HEK293T (cell line): ENCODE data around the gene MVB12B.
A peak's percentile ranks its signal among the peaks of the same experiment; 100 is the strongest.

ENCODE experiments used
- CTCF ChIA-PET: fragments of 350-600 bp; formaldehyde crosslinking; extraction: SDS; loops from one replicate; lab custom pipeline; 2021; ENCODE audit warnings: antibody characterized with exemption, inconsistent platforms; lab: Yijun Ruan, JAX
- POLR2A ChIA-PET: fragments of 350-600 bp; formaldehyde crosslinking; extraction: SDS; loops from one replicate; lab custom pipeline; 2020; ENCODE audit warnings: antibody characterized with exemption, inconsistent platforms; lab: Yijun Ruan, JAX
- DNase-seq: peaks from one replicate; pipeline ENCODE4 v3.0.0; 2012; ENCODE audit warnings: mixed read lengths; ENCODE audit errors: extremely low spot score
- ARNT ChIP-seq: fragments of 450-650 bp; IDR thresholded peaks from 2 replicates; pipeline ENCODE4 v1.6.1; 2017; ENCODE audit warnings: mild to moderate bottlenecking
- BHLHE40 ChIP-seq: fragments of 450-650 bp; IDR thresholded peaks from 2 replicates; pipeline ENCODE4 v1.6.1; 2016; ENCODE audit warnings: mild to moderate bottlenecking, moderate library complexity, borderline replicate concordance
- CTBP1 ChIP-seq: fragments of 450-650 bp; IDR thresholded peaks from 2 replicates; pipeline ENCODE4 v1.6.1; 2016; ENCODE audit warnings: borderline replicate concordance
- ELF4 ChIP-seq: fragments of 450-650 bp; IDR thresholded peaks from 2 replicates; pipeline ENCODE4 v1.6.1; 2017; ENCODE audit warnings: antibody characterized with exemption
- FOXA1 ChIP-seq: fragments of 450-650 bp; IDR thresholded peaks from 2 replicates; pipeline ENCODE4 v1.6.1; 2016; ENCODE audit warnings: mild to moderate bottlenecking
- FOXK2 ChIP-seq: fragments of 450-650 bp; IDR thresholded peaks from 2 replicates; pipeline ENCODE4 v1.6.1; 2016; ENCODE audit warnings: mild to moderate bottlenecking
- FOXM1 ChIP-seq: fragments of 450-650 bp; IDR thresholded peaks from 2 replicates; pipeline ENCODE4 v1.6.1; 2017; ENCODE audit warnings: mild to moderate bottlenecking, borderline replicate concordance
- HDGF ChIP-seq: fragments of 450-650 bp; IDR thresholded peaks from 2 replicates; pipeline ENCODE4 v1.6.1; 2017; ENCODE audit warnings: antibody characterized with exemption, borderline replicate concordance
- L3MBTL2 ChIP-seq: fragments of 450-650 bp; conservative IDR thresholded peaks from 2 replicates; pipeline ENCODE4 v1.6.1; 2016; ENCODE audit warnings: mild to moderate bottlenecking
- LEF1 ChIP-seq: fragments of 450-650 bp; IDR thresholded peaks from 2 replicates; pipeline ENCODE4 v1.6.1; 2017; ENCODE audit warnings: mild to moderate bottlenecking, borderline replicate concordance
- NFRKB ChIP-seq: fragments of 450-650 bp; IDR thresholded peaks from 2 replicates; pipeline ENCODE4 v1.6.1; 2016; ENCODE audit warnings: mild to moderate bottlenecking, moderate library complexity
- SP1 ChIP-seq: fragments of 450-650 bp; IDR thresholded peaks from 2 replicates; pipeline ENCODE4 v1.6.1; 2017
- SUZ12 ChIP-seq: fragments of 450-650 bp; IDR thresholded peaks from 2 replicates; pipeline ENCODE4 v1.6.1; 2016; ENCODE audit warnings: mild to moderate bottlenecking
- TARDBP ChIP-seq: fragments of 450-650 bp; IDR thresholded peaks from 2 replicates; pipeline ENCODE4 v1.6.1; 2016
- ZNF384 ChIP-seq: fragments of 450-650 bp; IDR thresholded peaks from 2 replicates; pipeline ENCODE4 v1.6.1; 2016
- TF ChIP-seq, protein P1 (sequence below): fragments of 450-650 bp; IDR thresholded peaks from 2 replicates; pipeline ENCODE4 v1.6.1; 2016

MVB12B gene

DNA sequence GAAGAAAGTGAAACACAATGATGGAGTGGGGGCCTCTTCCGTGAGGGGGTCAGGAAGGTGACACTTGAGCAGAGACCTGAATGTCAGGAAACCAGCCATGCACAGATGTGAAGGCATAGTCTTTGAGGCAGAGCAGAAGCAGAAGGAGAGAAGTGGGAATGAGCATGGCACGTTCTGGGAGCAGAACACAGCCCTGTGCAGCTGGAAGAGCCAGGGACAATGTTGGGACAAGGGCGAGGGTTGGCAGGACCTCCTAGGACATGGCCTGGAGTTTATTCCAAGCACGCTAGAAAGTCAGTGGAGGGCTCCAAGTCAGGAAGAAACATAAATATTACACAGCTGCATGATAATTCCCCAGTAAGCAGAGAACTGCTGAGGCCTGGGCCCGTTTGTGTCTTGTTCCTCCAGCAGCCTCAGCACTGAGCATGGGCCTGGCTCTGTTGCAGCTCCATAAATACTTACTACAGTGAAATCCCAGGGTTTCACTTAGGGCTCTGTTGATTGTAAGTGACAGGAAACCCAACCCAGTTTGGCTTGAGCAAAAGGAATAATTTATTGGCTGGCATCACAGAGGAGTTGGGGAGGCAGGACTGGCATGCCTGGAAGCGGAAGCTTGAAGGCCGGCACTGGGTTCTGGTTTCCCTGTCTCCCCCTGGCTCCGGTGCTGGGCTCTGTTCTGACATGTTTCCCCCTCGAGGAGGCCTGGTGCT is 66.2 kb downstream of the MVB12B start:
- no peak for TF ChIP-seq NFRKB
- DNase-seq: no peak
- ChIA-PET CTCF (no interaction called here), POLR2A (no interaction called here)

DNA sequence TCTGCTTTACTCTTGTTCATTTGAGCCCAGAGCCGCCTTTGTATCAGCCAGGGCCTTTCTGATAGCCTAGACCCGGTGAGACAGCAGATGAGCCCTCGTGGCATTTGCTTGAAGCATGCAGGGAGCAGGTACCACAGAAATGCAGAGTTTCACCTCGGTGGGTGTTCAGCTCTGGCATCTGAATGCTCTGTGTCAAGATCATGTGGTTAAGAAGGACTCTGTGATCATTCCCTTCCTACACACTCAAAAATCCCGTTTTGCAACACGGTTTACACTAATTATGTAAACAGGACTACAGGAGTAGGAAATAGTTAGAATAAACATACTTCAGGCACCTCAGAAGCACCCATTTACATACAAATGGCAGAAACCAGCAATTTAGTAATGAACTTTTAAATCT is 67.2 kb downstream of the MVB12B start:
- no peak for DNase-seq
- ChIA-PET CTCF (no interaction called here), POLR2A (no interaction called here)
- TF ChIP-seq FOXK2 (no peak), NFRKB (no peak), ELF4 (no peak)

DNA sequence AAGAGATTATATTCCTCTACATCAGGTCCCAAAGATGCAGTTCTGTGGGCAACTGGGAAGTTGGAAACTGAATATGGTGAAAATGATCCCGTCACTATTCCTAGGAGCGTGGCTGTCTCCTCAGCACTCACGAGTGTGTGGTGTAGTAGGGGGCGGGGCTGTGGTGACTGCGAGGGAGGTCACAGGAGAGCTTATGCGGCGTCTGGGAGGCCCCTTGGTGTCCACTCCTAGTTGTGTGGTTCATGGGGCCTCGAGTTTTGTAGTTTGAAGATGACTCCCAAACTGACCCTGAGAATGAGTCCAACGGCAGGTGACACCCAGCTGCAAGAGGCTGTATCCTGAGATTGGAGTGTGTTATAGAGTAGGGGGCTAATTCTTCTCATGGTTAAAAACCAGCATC is 68.2 kb downstream of the MVB12B start:
- no peak for TF ChIP-seq TARDBP
- no peak for TF ChIP-seq LEF1
- TF ChIP-seq L3MBTL2: no peak
- TF ChIP-seq BHLHE40: no peak
- TF ChIP-seq FOXM1: no peak
- no peak for TF ChIP-seq ELF4
- no peak for TF ChIP-seq NFRKB
- no peak for TF ChIP-seq ARNT
- TF ChIP-seq, protein P1, sequence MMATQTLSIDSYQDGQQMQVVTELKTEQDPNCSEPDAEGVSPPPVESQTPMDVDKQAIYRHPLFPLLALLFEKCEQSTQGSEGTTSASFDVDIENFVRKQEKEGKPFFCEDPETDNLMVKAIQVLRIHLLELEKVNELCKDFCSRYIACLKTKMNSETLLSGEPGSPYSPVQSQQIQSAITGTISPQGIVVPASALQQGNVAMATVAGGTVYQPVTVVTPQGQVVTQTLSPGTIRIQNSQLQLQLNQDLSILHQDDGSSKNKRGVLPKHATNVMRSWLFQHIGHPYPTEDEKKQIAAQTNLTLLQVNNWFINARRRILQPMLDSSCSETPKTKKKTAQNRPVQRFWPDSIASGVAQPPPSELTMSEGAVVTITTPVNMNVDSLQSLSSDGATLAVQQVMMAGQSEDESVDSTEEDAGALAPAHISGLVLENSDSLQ: no peak
- no peak for TF ChIP-seq FOXA1
- no peak for TF ChIP-seq CTBP1
- TF ChIP-seq SUZ12: no peak
- TF ChIP-seq ZNF384: no peak
- no peak for TF ChIP-seq FOXK2
- TF ChIP-seq SP1: no peak
- TF ChIP-seq HDGF: no peak
- ChIA-PET POLR2A (no interaction called here), CTCF (no interaction called here)
- no peak for DNase-seq

DNA sequence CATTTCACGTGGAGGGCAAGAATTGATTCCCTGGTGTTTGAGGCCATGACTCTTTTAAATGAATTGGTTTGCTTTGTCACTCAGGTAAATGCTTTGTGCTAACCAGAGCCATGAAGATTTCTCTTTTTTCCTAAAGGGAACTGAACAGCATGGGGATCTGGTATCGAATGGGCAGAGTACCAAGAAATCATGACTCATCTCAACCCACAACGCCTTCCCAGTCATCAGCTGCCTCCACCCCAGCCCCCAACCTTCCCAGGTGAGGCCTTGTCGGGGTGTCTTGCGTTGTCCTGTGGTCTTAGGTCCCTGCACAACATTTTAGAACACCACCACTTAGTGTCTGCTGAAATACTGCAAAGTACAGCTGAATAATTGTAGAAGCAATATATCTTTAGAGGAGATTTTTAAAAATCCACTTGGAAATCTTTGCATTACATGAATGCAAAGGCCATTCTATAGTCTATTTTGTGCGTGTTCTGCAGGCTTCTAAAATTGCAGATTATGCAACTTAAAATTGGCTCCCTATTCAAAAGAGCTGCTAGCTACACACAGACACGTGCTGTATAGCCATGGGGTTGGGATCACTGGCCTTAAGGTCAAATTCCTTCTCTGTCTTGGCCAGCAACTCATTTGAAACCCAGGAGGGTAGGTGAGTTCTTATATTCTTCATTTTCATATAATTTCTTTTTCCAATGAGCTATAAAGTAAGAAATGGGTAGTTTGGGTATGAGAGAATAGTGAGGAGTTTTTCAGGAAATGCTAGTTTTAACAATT is 69.0 kb downstream of the MVB12B start:
- no peak for DNase-seq
- POLR2A ChIA-PET: interaction anchor here (0.9 kb wide), 1 partner anchor 69 kb away, joined by 3 read pairs; no protein-coding TSS in a partner anchor
- CTCF ChIA-PET: interaction anchor here (0.7 kb wide), 1 partner anchor 125 kb away, joined by 3 read pairs; no protein-coding TSS in a partner anchor
- TF ChIP-seq ARNT (no peak), ZNF384 (no peak), SP1 (no peak), CTBP1 (no peak), NFRKB (no peak), FOXM1 (no peak), FOXK2 (no peak), L3MBTL2 (no peak), TARDBP (no peak), FOXA1 (no peak), SUZ12 (no peak), HDGF (no peak), BHLHE40 (no peak), ELF4 (no peak), LEF1 (no peak)
- TF ChIP-seq, protein P1: no peak

DNA sequence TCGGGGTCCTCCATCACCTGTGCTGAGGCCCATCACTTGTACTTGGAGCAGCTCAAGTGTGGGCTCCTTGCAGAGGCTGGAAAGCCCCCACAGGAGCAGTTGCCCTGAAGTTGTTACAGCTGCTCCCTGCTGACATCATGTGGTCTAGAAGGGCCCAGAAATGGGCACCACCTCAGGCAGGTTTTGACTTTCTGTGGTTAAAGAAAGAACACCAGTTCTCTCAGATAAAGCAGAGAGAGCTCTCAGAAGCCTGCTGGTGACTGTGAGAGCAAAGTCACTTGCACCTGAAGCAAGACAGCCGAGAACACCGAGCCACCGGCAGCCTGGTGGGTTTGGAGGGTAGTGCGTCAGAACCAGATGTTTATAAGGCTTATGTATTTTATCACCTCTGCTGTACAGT is 70.4 kb downstream of the MVB12B start:
- POLR2A ChIA-PET: no interaction called here
- CTCF ChIA-PET: no interaction called here
- TF ChIP-seq ARNT (no peak), FOXK2 (no peak), ZNF384 (no peak), HDGF (no peak), CTBP1 (no peak)
- peak; percentile 21 for DNase-seq

DNA sequence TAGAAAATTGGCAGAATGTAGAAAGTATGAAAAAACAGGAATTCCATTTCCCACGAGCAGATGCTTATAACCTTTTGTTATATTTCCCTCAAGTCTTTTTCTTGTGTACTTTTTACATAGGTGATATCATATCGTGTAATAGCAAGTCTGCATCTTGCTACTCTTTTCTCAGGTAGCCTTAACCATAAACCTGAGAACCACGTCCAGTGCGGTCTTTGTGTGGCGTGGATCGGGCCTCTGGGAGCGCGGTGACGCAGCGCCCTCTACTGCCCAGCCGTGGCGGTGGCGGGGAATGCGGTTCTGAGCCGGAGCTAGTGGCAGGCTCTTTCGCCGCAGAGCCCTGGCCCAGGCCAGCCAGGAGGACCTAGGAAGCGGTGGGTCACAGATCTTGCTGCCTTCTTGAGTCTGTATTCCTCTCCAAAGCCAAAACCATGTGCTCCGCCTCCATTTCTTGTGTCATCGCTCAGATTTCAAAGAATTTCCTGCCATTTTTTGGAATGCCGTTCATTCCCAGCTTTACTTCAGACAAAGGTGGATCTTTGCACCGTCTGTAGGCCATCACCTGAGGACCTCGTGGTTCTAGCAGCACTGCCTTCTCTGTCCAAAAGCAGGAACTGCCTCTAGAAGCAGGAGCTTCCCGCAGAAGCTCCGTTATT is 71.9 kb downstream of the MVB12B start:
- peak; percentile 88 for DNase-seq
- TF ChIP-seq TARDBP: no peak
- TF ChIP-seq NFRKB: no peak
- no peak for TF ChIP-seq FOXA1
- no peak for TF ChIP-seq CTBP1
- TF ChIP-seq ELF4: no peak
- no peak for TF ChIP-seq L3MBTL2
- no peak for TF ChIP-seq ARNT
- TF ChIP-seq BHLHE40: no peak
- TF ChIP-seq, protein P1: no peak
- no peak for TF ChIP-seq FOXK2
- TF ChIP-seq SP1: no peak
- no peak for TF ChIP-seq HDGF
- TF ChIP-seq FOXM1: no peak
- no peak for TF ChIP-seq ZNF384
- no peak for TF ChIP-seq LEF1
- no peak for TF ChIP-seq SUZ12
- CTCF ChIA-PET: interaction anchor here (0.6 to 1.8 kb wide), 9 partner anchors 10 to 991 kb away, joined by 3 to 16 read pairs (median 4); no protein-coding TSS in a partner anchor
- POLR2A ChIA-PET: no interaction called here
